RWPE2 (cell line): Measurements from ENCODE around the gene CPSF2.
"Not testable (repeated sequence)": the region's sequence is repeated elsewhere in the genome, so short reads cannot be mapped to it uniquely, and the experiment has no call there.

ENCODE experiments used
- ATAC-seq: fragments of 200-7000 bp; cut with Tn5 transposase; 3 replicates; pipeline ENCODE4 v1.9.1; 2021; ENCODE audit warnings: low read depth
- DNase-seq: peaks from one replicate; pipeline ENCODE4 v3.0.0-alpha.2; 2020; ENCODE audit warnings: low spot score
- H3K27ac ChIP-seq: fragments of 450-650 bp; 2 replicates; pipeline ENCODE4 v1.5.1; 2017; ENCODE audit warnings: mild to moderate bottlenecking; ENCODE audit not compliant: poor library complexity, severe bottlenecking
- H3K27me3 ChIP-seq: fragments of 250-450 bp; sonication (Bioruptor Pico); 2 replicates; pipeline ENCODE4 v1.5.1; 2021; ENCODE audit warnings: mild to moderate bottlenecking, moderate library complexity; ENCODE audit not compliant: insufficient read depth, poor library complexity, severe bottlenecking
- H3K36me3 ChIP-seq: fragments of 250-450 bp; sonication (Bioruptor Pico); 2 replicates; pipeline ENCODE4 v1.5.1; 2020; ENCODE audit warnings: low read depth, mild to moderate bottlenecking, moderate library complexity
- H3K4me1 ChIP-seq: fragments of 250-450 bp; sonication (Bioruptor Pico); 2 replicates; pipeline ENCODE4 v1.5.1; 2021; ENCODE audit warnings: mild to moderate bottlenecking, moderate library complexity; ENCODE audit not compliant: insufficient read depth, poor library complexity, severe bottlenecking
- H3K4me3 ChIP-seq: fragments of 250-450 bp; sonication (Bioruptor Pico); 2 replicates; pipeline ENCODE4 v1.5.1; 2021; ENCODE audit warnings: mild to moderate bottlenecking, moderate library complexity; ENCODE audit not compliant: severe bottlenecking
- H3K9me3 ChIP-seq: fragments of 250-450 bp; sonication (Bioruptor Pico); 2 replicates; pipeline ENCODE4 v1.5.1; 2021; ENCODE audit warnings: mild to moderate bottlenecking, moderate library complexity; ENCODE audit not compliant: severe bottlenecking
- TF ChIP-seq, protein P1 (sequence below): fragments of 450-650 bp; IDR thresholded peaks from one replicate; pipeline ENCODE4 v1.5.1; 2017; ENCODE audit warnings: mild to moderate bottlenecking, moderate library complexity; ENCODE audit not compliant: poor library complexity, severe bottlenecking

Gene CPSF2

GRCh38 chr14:92185559-92185958 is 63.8 kb downstream of the CPSF2 start:
- Histone ChIP-seq H3K27ac (no peak overlapping the region), H3K27me3 (no peaks in the 10 kb centered on the region), H3K36me3 (no peaks in the 10 kb centered on the region), H3K4me1 (no peaks in the 10 kb centered on the region), H3K4me3 (no peak overlapping the region), H3K9me3 (no peaks in the 10 kb centered on the region)
- TF ChIP-seq, protein P1, sequence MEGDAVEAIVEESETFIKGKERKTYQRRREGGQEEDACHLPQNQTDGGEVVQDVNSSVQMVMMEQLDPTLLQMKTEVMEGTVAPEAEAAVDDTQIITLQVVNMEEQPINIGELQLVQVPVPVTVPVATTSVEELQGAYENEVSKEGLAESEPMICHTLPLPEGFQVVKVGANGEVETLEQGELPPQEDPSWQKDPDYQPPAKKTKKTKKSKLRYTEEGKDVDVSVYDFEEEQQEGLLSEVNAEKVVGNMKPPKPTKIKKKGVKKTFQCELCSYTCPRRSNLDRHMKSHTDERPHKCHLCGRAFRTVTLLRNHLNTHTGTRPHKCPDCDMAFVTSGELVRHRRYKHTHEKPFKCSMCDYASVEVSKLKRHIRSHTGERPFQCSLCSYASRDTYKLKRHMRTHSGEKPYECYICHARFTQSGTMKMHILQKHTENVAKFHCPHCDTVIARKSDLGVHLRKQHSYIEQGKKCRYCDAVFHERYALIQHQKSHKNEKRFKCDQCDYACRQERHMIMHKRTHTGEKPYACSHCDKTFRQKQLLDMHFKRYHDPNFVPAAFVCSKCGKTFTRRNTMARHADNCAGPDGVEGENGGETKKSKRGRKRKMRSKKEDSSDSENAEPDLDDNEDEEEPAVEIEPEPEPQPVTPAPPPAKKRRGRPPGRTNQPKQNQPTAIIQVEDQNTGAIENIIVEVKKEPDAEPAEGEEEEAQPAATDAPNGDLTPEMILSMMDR = no peak
- DNase-seq (no peak), ATAC-seq (no peak)

- DNase-seq, H3K9me3 ChIP-seq, H3K27ac ChIP-seq, ATAC-seq, H3K36me3 ChIP-seq, H3K27me3 ChIP-seq, H3K4me1 ChIP-seq, H3K4me3 ChIP-seq: not testable (repeated sequence)
These were observed 65.8 kb downstream of the CPSF2 start for GRCh38 chr14:92187616-92188015.

DNA sequence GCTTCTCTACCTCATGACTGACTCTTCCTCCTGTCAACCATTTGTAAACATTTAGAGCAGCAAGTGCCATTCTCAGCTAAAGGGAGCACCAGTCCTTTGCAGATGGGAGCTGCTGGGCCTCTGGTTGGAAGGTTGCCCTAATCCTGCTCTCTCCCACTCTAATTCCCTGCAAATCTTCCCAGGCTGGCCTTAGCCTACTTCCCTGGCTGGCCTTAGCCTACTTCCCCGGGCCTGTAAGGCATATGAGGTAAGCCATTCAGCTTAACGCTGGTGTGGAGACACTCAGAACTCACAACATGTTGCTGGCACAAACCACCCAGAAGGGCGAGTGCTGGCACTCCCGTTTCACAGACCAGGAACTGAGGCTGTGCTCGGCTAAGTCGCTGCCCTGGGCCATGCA is 69.0 kb downstream of the CPSF2 start:
- H3K36me3 ChIP-seq = no peaks in the 10 kb centered on the region
- H3K9me3 ChIP-seq = no peaks in the 10 kb centered on the region
- H3K4me1 ChIP-seq = no peaks in the 10 kb centered on the region
- ATAC-seq (no peak; the same call in 2 of the 3 replicates), DNase-seq (no peak)
- H3K27ac ChIP-seq = no peak overlapping the region
- no peaks in the 10 kb centered on the region for H3K27me3 ChIP-seq
- TF ChIP-seq, protein P1 = no peak
- H3K4me3 ChIP-seq = no peak overlapping the region

DNA sequence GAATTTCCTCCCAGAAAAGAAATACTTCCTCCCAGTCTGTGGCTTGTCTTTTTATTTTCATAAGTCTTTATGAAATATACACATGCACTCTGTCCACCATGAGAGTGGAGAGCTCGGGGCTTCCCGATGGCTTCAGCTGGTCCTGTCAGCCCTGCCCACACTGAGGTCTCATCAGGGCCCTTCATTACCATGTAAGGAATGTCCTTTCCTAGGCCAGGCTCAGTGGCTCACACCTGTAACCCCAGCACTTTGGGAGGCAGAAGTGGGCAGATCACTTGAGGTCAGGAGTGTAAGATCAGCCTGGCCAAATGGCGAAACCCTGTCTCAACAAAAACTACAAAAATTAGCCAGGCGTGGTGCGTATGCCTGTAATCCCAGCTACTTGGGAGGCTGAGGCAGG is 77.0 kb downstream of the CPSF2 start:
- H3K4me1 ChIP-seq = no peaks in the 10 kb centered on the region
- DNase-seq = no peak

GRCh38 chr14:92199763-92200162 is 78.0 kb downstream of the CPSF2 start:
- Histone ChIP-seq H3K27ac (no peak overlapping the region), H3K4me3 (no peak overlapping the region), H3K4me1 (no peaks in the 10 kb centered on the region), H3K27me3 (no peaks in the 10 kb centered on the region), H3K36me3 (no peaks in the 10 kb centered on the region), H3K9me3 (no peaks in the 10 kb centered on the region)
- ATAC-seq (0 out of 3 replicates have a peak, but pooled peaks have one; percentile 27), DNase-seq (no peak)
- TF ChIP-seq, protein P1 = no peak

More for the DNA sequence above, 77.0 kb downstream of the CPSF2 start:
- TF ChIP-seq, protein P1 = no peak
- no peak for ATAC-seq
- Histone ChIP-seq H3K9me3 (no peaks in the 10 kb centered on the region), H3K27ac (no peak overlapping the region), H3K27me3 (no peaks in the 10 kb centered on the region), H3K36me3 (no peaks in the 10 kb centered on the region), H3K4me3 (no peak overlapping the region)
